Measurements from ENCODE around the gene PTN.
"Not testable (repeated sequence)": the region's sequence is repeated elsewhere in the genome, so short reads cannot be mapped to it uniquely, and the experiment has no call there.

Gene PTN

DNA sequence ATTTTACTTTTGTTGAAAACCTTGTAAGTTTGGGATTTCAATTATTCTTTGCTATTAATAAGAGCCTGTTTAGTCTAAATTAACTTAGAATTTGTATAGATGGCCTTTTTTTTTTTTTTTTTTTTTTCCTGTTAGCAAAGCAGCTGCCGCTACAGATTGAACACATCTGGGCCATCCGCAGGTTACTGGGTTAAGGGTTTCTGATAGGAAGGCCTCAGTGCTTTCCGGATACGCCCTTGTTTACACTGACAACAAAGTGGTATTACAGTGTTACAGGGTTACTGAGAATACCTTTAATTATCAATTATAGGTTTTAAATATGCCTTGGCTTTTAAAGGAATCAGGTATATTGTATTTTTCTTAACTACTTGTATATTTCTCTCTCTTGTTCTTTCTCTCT lies 76.8 kb downstream of the PTN start:
- DNase-seq (ENCODE audit: low read depth in 2 of 2): no peak

DNA sequence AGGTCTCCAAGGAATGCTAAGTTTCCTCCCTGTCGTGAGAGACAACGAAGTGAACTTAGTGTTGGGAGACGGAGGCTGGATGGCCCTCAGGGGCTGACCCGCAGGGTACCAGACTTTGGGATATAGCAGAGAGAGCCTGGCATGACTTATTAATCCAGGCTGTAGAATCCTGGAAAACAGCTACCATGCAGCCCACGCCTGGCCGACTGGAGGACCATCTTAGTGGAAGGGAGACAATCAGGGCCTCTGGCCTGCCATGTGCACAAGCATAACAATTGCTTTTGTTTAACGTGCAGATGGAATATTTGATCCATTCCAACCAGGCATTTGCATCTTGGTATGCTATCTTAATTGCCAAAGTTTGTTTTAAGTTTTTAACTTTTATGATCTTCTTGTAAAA lies 78.1 kb downstream of the PTN start:
- DNase-seq (ENCODE audit: low read depth in 2 of 2): not testable (repeated sequence)

DNA sequence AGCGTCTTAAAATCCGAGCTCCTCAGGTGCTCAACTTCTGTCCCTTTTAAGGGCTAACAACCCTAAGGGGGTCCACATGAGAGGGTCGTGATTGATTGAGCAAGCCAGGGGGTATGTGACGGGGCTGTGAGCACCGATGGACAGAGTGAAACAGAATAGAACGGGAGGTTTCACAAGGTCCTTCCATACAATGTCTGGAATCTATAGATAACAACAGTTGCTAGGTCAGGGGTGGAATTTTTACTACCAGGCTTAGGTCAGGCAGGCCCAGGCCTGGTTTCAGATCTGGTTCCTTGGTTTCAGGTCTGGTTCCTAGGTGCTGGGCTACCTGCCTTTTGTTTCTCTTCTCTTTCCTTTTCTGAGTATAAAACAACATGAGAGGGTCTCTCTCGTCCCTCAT lies 80.9 kb downstream of the PTN start:
- DNase-seq (ENCODE audit: low read depth in 2 of 2): no peak

DNA sequence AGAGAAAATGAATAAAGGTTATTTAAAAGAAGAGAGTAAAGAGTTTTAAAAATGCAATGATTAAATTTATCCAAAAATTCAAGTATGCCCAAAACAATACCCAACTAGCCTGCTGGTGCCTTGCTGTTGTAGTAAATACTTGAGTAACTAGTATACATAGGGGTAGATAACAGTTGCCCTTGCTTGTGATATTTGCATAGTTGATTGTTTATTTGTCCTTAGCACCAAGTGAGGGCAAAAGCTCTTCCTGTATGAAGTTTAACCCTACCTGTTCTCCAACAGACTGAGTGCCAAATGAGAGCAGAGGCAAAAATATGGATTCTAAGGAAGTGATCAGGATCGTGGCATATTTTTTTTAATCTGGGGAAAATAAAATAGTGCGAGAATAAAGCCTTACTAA lies 85.0 kb downstream of the PTN start:
- DNase-seq (ENCODE audit: low read depth in 2 of 2): no peak

DNA sequence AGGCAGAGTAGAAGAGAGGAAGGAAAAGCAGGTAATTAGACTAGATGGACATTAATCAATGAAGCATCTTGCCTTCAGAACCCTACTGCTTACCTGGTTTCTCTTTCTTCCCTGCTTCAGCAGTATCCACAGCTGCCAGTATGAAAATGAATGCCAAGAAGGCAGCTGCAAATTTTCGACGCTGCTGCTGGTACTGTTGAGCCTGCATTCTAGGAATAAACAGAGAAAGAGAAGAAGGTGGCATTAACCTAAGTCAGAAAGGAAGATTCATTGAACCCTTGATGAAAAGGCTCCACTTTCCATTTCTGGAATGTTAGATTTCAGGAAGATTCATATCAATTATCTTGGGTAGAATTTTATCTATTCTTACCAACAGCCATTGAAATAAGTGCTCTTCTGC lies 88.8 kb downstream of the PTN start:
- no peak for DNase-seq (ENCODE audit: low read depth in 2 of 2)

DNA sequence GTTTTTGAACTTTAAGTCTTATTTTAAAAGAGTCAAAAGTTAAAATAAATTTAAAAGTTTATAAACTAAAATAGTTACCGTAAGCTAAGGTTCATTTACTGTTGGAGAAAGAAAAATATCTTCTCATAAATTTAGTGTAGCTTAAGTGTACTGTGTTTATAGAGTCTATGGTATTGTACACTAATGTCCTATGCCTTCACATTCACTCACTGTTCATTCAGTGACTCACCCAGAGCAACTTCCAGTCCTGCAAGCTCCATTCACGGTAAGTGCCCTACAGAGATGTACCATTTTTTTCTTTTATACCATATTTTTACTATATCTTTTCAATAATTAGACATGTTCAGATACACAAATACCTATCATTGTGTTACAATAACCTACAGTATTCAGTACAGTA lies 97.6 kb downstream of the PTN start:
- DNase-seq (ENCODE audit: low read depth in 2 of 2): no peak

DNA sequence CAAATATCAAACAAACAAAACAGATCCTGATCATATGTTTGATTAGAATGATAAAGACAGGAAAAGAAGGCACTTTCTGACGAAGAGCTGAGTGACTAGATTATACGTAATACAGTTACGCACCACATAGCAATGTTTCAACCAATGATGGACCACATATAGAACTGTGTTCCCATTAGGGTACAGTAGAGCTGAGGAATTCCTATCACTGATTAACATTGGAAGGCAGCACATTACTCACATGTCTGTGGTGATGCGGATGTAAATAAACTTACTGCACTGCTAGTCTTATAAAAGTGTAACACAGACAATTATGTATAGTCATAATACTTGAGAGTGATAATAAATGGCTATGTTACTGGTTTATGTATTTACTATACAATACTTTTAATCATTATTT lies 98.3 kb downstream of the PTN start:
- DNase-seq (ENCODE audit: low read depth in 2 of 2): no peak

DNA sequence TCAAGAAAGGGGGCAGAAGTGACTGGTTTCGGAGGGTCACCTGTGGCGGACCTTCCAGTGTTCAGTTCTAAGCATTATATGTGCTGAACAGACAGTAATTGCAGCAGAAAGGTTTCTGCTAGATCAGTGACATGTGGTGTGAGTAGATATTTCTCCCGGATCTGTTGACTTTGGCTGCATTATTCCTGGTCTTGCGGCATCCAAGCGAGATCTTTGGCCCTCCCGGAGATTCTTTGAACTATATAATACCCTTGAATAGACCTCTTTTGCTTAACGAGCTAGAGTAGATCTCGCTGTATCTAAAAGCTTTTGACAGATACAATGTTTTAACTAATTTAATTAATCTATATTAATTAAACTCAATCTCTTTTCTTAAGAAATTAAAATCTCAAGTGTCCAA lies 99.8 kb downstream of the PTN start:
- no peak for DNase-seq (ENCODE audit: low read depth in 2 of 2)

DNA sequence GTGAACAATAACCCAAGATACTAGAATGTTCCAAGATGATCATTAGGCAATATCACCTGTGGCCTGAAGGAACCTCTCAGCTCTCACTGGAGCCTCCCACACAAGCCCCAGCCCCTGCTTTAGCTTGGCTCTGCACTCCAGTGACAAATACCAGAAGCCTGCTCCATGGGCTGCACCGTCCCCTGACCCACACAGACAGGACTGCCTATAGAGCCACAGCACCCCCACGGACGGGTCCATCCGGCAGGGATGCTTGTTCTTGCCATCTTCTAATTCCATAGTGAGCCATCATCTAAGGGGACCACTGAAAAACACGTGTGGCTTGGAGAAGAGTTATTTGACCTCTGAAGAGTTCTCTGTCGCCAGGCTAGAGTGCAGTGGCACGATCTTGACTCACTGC lies 100.9 kb downstream of the PTN start:
- DNase-seq (ENCODE audit: low read depth in 2 of 2): no peak

DNA sequence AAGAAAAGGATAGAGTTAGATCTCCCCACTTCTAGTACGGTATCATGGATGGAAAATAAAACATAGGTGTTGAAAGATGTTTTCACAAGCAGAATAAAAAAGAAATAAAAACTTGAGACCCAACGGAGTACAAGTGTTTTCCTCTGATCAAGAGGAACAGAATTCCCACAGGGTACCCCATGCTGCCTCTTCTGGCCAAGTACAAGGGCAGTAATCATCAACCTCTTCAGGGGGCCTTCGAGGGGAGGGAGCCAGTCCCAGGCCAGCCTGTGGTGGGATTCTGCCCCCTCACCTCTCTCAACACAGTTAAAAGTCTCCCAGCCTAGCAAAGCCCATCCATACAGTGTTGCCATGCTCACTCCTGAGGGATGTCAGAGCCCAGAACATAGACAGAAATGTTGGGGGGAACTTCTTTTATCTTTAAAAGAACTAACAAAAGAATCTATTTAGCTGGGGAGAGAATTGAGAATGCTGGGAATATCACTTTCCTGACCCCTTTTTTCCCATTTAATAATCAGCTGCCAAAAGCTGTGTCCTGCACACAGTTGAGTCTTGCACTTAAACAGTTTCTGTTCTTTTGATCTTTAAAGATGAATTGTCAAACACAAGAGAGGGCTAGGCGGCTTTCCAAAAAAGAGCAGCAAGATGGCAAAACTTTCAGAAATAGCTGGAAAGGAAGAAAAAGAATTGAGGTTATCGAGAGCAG lies 101.7 kb downstream of the PTN start:
- no peak for DNase-seq (ENCODE audit: low read depth in 2 of 2)

DNA sequence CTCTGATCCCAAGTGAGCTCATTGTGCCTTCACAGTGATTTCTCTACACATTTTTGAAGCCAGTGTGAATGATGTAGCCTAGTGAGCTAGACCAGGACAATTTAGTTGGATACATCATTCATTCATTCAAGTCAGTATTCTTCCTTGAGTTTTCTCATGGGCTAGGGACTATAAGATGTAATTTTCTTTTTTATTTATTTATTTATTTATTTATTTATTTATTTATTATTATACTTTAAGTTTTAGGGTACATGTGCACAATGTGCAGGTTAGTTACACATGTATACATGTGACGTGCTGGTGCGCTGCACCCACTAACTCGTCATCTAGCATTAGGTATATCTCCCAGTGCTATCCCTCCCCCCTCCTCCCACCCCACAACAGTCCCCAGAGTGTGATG lies 104.3 kb downstream of the PTN start:
- DNase-seq (ENCODE audit: low read depth in 2 of 2): not testable (repeated sequence)

DNA sequence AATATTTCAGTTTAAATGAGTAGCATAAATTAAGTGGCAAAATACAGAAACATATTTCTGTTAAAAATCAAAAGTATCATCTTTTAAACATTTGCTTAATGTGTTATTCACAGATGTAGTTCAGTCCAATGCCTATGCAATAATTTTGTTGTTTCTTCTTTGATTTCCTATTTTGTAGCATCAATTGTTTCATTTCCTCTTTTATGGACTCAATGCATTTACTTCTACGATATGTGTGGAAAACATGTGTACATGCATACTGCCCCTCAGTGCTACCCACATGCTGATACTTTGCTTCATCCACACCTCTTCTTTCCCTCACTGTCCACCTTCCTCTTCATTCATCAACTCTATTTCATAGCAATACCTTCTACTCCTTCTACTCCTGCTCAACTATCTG lies 108.1 kb downstream of the PTN start:
- no peak for DNase-seq (ENCODE audit: low read depth in 2 of 2)

DNA sequence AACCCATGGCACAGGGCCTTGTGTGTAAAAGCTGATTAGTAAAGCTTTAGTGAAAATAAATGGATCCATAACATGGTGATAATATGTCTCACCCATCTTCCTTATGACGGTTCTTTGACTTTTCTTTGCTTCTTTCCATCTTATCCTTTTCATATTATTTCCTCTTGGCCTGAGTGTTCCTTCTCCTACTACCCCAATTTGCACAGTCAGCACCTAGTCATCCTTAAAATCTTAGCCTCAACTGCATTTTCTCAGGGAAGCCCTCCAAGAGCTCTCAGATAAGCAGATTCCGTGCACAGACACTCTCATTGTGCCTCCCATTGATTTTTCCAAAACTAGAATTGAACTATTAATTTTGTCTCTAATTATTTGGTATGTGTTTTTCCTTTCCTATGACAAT lies 112.4 kb downstream of the PTN start:
- DNase-seq (ENCODE audit: low read depth in 2 of 2): no peak

DNA sequence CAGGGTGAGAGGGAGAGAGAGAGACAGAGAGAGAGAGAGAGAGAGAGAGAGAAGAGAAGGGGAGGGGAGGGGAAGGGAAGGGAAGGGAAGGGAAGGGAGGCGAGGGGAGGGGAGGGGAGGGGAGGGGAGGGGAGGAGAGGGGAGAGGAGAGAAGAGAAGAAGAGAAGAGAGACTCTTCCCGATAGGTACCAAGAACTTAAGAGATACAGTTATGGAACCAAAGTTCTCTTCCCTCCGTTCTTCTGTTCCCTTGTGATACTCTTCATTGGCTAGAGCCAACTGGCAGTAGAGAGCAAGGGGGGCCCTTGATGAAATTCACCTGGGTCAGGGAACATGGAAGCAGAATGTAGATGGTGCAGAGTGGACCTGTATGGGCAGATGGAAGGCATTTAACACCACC lies 122.1 kb downstream of the PTN start:
- DNase-seq (ENCODE audit: low read depth in 2 of 2): no peak

DNA sequence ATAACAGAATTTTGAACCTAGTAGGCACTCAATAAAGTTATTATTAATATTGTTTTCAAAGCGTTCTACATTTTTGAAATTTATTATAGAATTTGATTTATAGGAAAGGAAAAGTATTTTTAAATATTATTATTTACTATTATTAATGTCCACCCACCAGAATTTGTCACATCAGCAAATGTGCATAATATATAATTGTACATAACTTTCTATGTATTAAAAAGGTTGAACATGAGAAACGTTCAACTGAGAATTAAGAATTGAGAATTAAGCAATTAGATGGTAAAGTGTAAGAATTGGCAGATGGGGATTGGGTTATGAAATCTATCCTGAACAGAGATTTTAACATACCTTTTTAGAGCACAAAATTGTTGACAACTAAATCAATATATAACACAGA lies 129.8 kb downstream of the PTN start:
- no peak for DNase-seq (ENCODE audit: low read depth in 2 of 2)

DNA sequence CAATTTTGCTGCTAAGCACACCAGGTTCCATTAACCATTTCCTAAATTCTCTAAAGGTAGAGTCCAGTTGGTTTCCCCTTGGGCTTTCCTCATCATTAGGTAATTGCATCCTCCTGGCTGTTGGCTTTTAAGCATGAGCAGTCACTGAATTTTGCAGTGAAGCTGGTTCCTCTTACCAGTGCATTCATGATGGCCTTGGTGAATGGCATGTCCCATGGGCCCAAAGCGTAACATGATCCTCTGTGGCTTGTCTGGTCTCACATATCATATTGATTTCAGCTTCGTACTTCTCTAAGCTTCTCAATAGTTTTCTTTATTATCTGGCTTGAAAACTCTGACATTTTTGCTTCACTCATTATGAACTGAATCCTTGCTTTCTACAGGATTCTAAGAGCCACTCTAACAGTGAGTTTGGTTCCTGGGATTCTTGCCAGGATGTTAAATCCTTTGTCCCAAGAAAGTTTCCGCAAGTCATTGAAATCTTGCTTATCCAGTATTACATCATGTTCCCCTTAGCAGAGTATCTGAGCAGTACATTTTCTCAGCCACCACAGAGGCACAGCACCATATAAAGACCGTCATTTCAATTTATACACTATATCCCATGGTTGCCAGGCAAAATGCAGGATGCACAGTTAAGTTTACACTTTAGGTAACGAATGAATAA lies 134.2 kb downstream of the PTN start:
- no peak for DNase-seq (ENCODE audit: low read depth in 2 of 2)

DNA sequence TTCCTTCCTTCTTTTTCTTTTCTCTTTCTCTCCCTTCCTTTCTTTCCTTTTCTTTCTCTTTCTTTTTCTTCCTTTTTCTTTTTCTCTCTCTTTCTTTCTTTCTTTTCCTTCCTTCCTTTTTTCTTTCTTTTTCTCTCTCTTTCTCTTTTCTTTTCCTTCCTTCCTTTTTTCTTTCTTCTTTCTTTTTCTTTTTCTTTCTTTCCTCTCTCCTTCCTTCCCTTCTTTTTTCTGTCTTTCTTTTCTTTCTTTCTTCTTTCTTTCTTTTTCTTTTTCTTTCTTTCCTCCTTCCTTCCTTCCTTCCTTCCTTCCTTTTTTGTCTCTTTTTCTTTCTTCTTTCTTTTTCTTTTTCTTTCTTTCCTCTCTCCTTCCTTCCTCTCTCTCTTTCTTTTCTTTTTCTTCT lies 136.8 kb downstream of the PTN start:
- no peak for DNase-seq (ENCODE audit: low read depth in 2 of 2)

DNA sequence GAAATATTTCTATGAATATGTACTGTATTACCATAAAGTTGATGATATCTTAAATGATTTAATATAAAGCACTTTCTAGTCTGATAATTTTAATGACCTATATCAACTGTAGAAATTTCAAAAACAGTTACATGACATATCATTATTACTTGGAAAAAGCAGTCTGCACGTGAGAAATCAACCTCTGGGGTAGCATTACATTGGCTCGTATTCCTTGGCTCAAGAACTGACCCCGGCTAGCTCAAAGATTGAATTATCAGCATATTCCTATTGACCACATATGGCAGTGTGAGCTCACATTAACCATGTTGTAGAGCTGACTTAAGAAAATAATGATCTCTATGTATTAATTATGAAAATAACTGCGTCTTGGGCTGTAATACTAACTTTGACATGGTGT lies 139.3 kb downstream of the PTN start:
- no peak for DNase-seq (ENCODE audit: low read depth in 2 of 2)

DNA sequence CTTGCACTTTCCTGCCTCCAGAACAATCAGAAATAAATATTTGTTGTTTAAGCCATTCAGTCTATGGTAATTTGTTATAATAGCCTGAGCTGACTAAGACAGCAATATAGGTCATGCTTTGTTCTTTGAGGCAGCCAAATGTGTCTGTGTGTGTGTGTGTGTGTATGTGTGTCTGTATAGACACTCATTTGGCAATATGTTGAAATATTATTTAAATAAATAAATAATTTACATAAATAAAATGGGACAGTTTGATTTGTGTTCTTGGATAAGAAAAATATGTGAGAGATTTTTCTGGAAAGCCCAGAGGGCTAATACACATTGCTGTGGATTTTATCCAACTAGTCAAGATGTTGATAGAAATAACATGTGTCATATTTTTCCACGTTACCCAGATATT lies 140.2 kb downstream of the PTN start:
- DNase-seq (ENCODE audit: low read depth in 2 of 2): no peak

DNA sequence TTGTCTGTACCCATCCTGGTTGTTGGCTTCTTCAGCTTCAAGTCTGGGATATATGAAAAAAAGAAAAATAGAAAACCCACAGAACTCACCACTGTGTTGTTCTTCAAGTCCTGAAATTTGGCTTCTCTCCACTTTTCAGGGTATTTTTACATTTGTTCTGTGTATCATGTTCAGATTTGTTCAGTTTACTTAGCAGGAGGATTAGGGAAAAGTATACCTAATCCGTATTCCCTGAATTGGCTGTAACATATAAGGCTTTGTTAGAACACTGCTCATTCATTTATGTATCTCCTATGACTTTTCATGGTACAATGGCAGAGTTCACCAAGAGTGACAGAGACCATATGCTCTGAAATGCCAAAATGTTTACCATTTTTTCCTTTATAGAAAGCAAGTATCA lies 146.9 kb downstream of the PTN start:
- no peak for DNase-seq (ENCODE audit: low read depth in 2 of 2)

DNA sequence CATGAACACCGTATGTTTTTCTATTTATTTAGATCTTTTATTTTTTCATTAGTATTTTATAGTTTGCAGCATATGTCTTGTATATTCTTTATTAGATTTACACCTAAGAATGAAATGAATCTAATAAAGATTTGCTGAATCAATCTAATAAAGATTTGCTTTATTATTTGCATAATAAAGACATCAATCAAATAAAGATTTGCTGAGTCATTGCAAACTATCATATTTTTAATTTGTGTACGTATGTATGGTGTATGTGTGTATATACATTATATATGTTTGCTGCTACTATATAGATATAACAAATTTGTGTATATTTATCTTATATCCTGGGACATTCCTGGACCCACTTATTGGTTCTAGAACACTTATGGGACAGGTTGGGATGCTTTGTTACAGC lies 147.5 kb downstream of the PTN start:
- DNase-seq (ENCODE audit: low read depth in 2 of 2): no peak

DNA sequence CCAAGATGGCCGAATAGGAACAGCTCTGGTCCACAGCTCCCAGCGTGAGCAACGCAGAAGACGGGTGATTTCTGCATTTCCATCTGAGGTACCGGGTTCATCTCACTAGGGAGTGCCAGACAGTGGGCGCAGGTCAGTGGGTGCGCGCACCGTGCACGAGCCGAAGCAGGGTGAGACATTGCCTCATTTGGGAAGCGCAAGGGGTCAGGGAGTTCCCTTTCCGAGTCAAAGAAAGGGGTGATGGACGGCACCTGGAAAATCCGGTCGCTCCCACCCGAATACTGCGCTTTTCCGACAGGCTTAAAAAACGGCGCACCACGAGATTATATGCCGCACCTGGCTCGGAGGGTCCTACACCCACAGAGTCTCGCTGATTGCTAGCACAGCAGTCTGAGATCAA lies 161.9 kb downstream of the PTN start:
- not testable (repeated sequence) for DNase-seq (ENCODE audit: low read depth in 2 of 2)
